ENCODE results near the gene FAM151B. TPM values are rescaled to one million over a fixed set of nuclear protein-coding genes. Genes with fewer than 3 reads are reported as not detected.
"Not testable (repeated sequence)": the region's sequence is repeated elsewhere in the genome, so short reads cannot be mapped to it uniquely, and the experiment has no call there.

Gene FAM151B
- total RNA-seq, 1 donor from 2014 or later, result 3.8 TPM

GRCh38 chr5:80577707-80578106 is 89.8 kb downstream of the FAM151B start:
- no peak for TF ChIP-seq CTCF (IDR thresholded peaks at IDR 0.05; ENCODE audit: insufficient read depth, low read length, poor library complexity, severe bottlenecking)
- Histone ChIP-seq H3K27me3 (ENCODE audit: control insufficient read depth, insufficient read depth, low read length) (no peaks in the 10 kb centered on the region), H3K36me3 (ENCODE audit: control insufficient read depth, insufficient read depth, low read length) (no peaks in the 10 kb centered on the region), H3K4me3 (ENCODE audit: low read depth, low read length) (no peak overlapping the region)
- no peak for DNase-seq (ENCODE audit: low read depth)

- no peaks in the 10 kb centered on the region for H3K27me3 ChIP-seq (ENCODE audit: control insufficient read depth, insufficient read depth, low read length)
- H3K36me3 ChIP-seq (ENCODE audit: control insufficient read depth, insufficient read depth, low read length), result no peaks in the 10 kb centered on the region
- TF ChIP-seq CTCF (IDR thresholded peaks at IDR 0.05; ENCODE audit: insufficient read depth, low read length, poor library complexity, severe bottlenecking), result no peak
- no peak for DNase-seq (ENCODE audit: low read depth)
- H3K4me3 ChIP-seq (ENCODE audit: low read depth, low read length), result no peak overlapping the region
Observed at GRCh38 chr5:80579050-80579449, 91.2 kb downstream of the FAM151B start.

- not testable (repeated sequence) for DNase-seq (ENCODE audit: low read depth); H3K4me3 ChIP-seq (ENCODE audit: low read depth, low read length)
Observed at GRCh38 chr5:80580291-80580690, 92.4 kb downstream of the FAM151B start.

GRCh38 chr5:80584770-80585169 is 96.9 kb downstream of the FAM151B start:
- DNase-seq (ENCODE audit: low read depth), result no peak
- H3K4me3 ChIP-seq (ENCODE audit: low read depth, low read length), result no peak overlapping the region
- no peak for TF ChIP-seq CTCF (IDR thresholded peaks at IDR 0.05; ENCODE audit: insufficient read depth, low read length, poor library complexity, severe bottlenecking)
- H3K36me3 ChIP-seq (ENCODE audit: control insufficient read depth, insufficient read depth, low read length), result no peaks in the 10 kb centered on the region
- no peaks in the 10 kb centered on the region for H3K27me3 ChIP-seq (ENCODE audit: control insufficient read depth, insufficient read depth, low read length)

More at GRCh38 chr5:80580291-80580690, 92.4 kb downstream of the FAM151B start:
- not testable (repeated sequence) for H3K36me3 ChIP-seq (ENCODE audit: control insufficient read depth, insufficient read depth, low read length); H3K27me3 ChIP-seq (ENCODE audit: control insufficient read depth, insufficient read depth, low read length)

GRCh38 chr5:80588858-80589540 is 101.1 kb downstream of the FAM151B start:
- Histone ChIP-seq H3K4me3 (ENCODE audit: low read depth, low read length) (no peak overlapping the region), H3K36me3 (ENCODE audit: control insufficient read depth, insufficient read depth, low read length) (no peaks in the 10 kb centered on the region), H3K27me3 (ENCODE audit: control insufficient read depth, insufficient read depth, low read length) (no peaks in the 10 kb centered on the region)
- no peak for DNase-seq (ENCODE audit: low read depth)
- TF ChIP-seq CTCF (IDR thresholded peaks at IDR 0.05; ENCODE audit: insufficient read depth, low read length, poor library complexity, severe bottlenecking), result no peak

GRCh38 chr5:80590766-80591165 is 102.9 kb downstream of the FAM151B start:
- no peak for TF ChIP-seq CTCF (IDR thresholded peaks at IDR 0.05; ENCODE audit: insufficient read depth, low read length, poor library complexity, severe bottlenecking)
- Histone ChIP-seq H3K4me3 (ENCODE audit: low read depth, low read length) (no peak overlapping the region), H3K27me3 (ENCODE audit: control insufficient read depth, insufficient read depth, low read length) (no peaks in the 10 kb centered on the region), H3K36me3 (ENCODE audit: control insufficient read depth, insufficient read depth, low read length) (no peaks in the 10 kb centered on the region)
- no peak for DNase-seq (ENCODE audit: low read depth)

Measured in kidney epithelial cell (primary cell).